ENCODE measurements around the gene LRRC27. TPM values are rescaled to one million over a fixed set of nuclear protein-coding genes. Genes with fewer than 3 reads are reported as not detected.
"Not testable (repeated sequence)": the region's sequence is repeated elsewhere in the genome, so short reads cannot be mapped to it uniquely, and the experiment has no call there.

LRRC27 gene
- polyA plus RNA-seq, 1 donor from 2014 or later, result 14.5 TPM

GRCh38 chr10:132334631-132335188, 2.7 kb downstream of the LRRC27 start:
- H3K27ac Mint-ChIP-seq, result peak overlapping the region in 1 of 3 donors; percentile 100
- H3K9me3 Mint-ChIP-seq, result peaks cover 0 to 1% (median 0%) of the 10 kb centered on the region in 3 donors
- peaks cover 6% of the 10 kb centered on the region for H3K36me3 Mint-ChIP-seq
- H3K4me1 Mint-ChIP-seq, result peaks cover 16 to 36% (median 20%) of the 10 kb centered on the region in 3 donors
- peak overlapping the region in 2 of 4 donors; percentile 49 to 99 for H3K4me3 Mint-ChIP-seq
- H3K27me3 Mint-ChIP-seq, result no peaks in the 10 kb centered on the region

- Mint-ChIP-seq H3K9me3 (peaks cover 0 to 1% (median 0%) of the 10 kb centered on the region in 3 donors), H3K4me3 (peak overlapping the region in 3 of 4 donors; percentile 49 to 58 (median 55)), H3K4me1 (peaks cover 9 to 28% (median 15%) of the 10 kb centered on the region in 3 donors), H3K36me3 (peaks cover 6% of the 10 kb centered on the region), H3K27ac (peak overlapping the region in 2 of 3 donors; percentile 15 to 34), H3K27me3 (no peaks in the 10 kb centered on the region)
Observed at GRCh38 chr10:132335189-132336063, 3.4 kb downstream of the LRRC27 start.

GRCh38 chr10:132336064-132336746, 4.2 kb downstream of the LRRC27 start:
- peak overlapping the region in 2 of 3 donors; percentile 34 to 74 for H3K27ac Mint-ChIP-seq
- peak overlapping the region in 3 of 4 donors; percentile 27 to 58 (median 55) for H3K4me3 Mint-ChIP-seq
- no peaks in the 10 kb centered on the region for H3K27me3 Mint-ChIP-seq
- peaks cover 8 to 27% (median 15%) of the 10 kb centered on the region in 3 donors for H3K4me1 Mint-ChIP-seq
- H3K36me3 Mint-ChIP-seq, result peaks cover 6% of the 10 kb centered on the region
- H3K9me3 Mint-ChIP-seq, result peaks cover 0 to 1% (median 0%) of the 10 kb centered on the region in 3 donors

- Mint-ChIP-seq H3K4me1 (peaks cover 5 to 25% (median 15%) of the 10 kb centered on the region in 3 donors), H3K36me3 (peaks cover 6% of the 10 kb centered on the region), H3K9me3 (peaks cover 0 to under 1% (median 0%) of the 10 kb centered on the region in 3 donors), H3K27me3 (no peaks in the 10 kb centered on the region), H3K4me3 (peak overlapping the region; percentile 32 to 83 (median 74)), H3K27ac (peak overlapping the region in 2 of 3 donors; percentile 34 to 74)
Observed at GRCh38 chr10:132336919-132337407, 5.0 kb downstream of the LRRC27 start.

GRCh38 chr10:132337854-132338253, 5.9 kb downstream of the LRRC27 start:
- not testable (repeated sequence) for H3K27me3 Mint-ChIP-seq, H3K36me3 Mint-ChIP-seq, H3K9me3 Mint-ChIP-seq, H3K27ac Mint-ChIP-seq
- Mint-ChIP-seq H3K4me1 (peaks cover 5 to 23% (median 9%) of the 10 kb centered on the region in 3 donors), H3K4me3 (peak overlapping the region in 1 of 4 donors; percentile 25)

- Mint-ChIP-seq H3K36me3 (peaks cover 10% of the 10 kb centered on the region), H3K4me1 (peaks cover 5 to 16% (median 7%) of the 10 kb centered on the region in 3 donors), H3K9me3 (no peaks in the 10 kb centered on the region), H3K27me3 (no peaks in the 10 kb centered on the region), H3K27ac (no peak overlapping the region), H3K4me3 (no peak overlapping the region)
Observed at GRCh38 chr10:132338876-132339275, 6.9 kb downstream of the LRRC27 start.

GRCh38 chr10:132339276-132339675, 7.3 kb downstream of the LRRC27 start:
- Mint-ChIP-seq H3K27me3 (no peaks in the 10 kb centered on the region), H3K4me1 (peaks cover 5 to 16% (median 7%) of the 10 kb centered on the region in 3 donors), H3K27ac (no peak overlapping the region), H3K36me3 (peaks cover 12% of the 10 kb centered on the region), H3K9me3 (no peaks in the 10 kb centered on the region), H3K4me3 (no peak overlapping the region)

GRCh38 chr10:132341017-132341416, 9.0 kb downstream of the LRRC27 start:
- Mint-ChIP-seq H3K36me3 (peaks cover 8% of the 10 kb centered on the region), H3K27me3 (no peaks in the 10 kb centered on the region), H3K27ac (no peak overlapping the region), H3K4me1 (peaks cover 5 to 12% (median 7%) of the 10 kb centered on the region in 3 donors), H3K9me3 (no peaks in the 10 kb centered on the region), H3K4me3 (no peak overlapping the region)

GRCh38 chr10:132341781-132342180, 9.8 kb downstream of the LRRC27 start:
- Mint-ChIP-seq H3K36me3 (peaks cover 8% of the 10 kb centered on the region), H3K9me3 (no peaks in the 10 kb centered on the region), H3K4me3 (no peak overlapping the region), H3K27me3 (no peaks in the 10 kb centered on the region), H3K27ac (no peak overlapping the region), H3K4me1 (peaks cover 5 to 7% (median 7%) of the 10 kb centered on the region in 3 donors)

GRCh38 chr10:132342553-132342952, 10.6 kb downstream of the LRRC27 start:
- Mint-ChIP-seq H3K9me3 (no peaks in the 10 kb centered on the region), H3K27me3 (no peaks in the 10 kb centered on the region), H3K4me1 (peaks cover 0 to 7% (median 5%) of the 10 kb centered on the region in 3 donors), H3K27ac (no peak overlapping the region), H3K4me3 (no peak overlapping the region), H3K36me3 (peaks cover 10% of the 10 kb centered on the region)

GRCh38 chr10:132344386-132344785, 12.4 kb downstream of the LRRC27 start:
- H3K27ac Mint-ChIP-seq, result no peak overlapping the region
- no peaks in the 10 kb centered on the region for H3K9me3 Mint-ChIP-seq
- H3K36me3 Mint-ChIP-seq, result peaks cover 10% of the 10 kb centered on the region
- no peak overlapping the region for H3K4me3 Mint-ChIP-seq
- H3K4me1 Mint-ChIP-seq, result peaks cover 0 to 7% (median 5%) of the 10 kb centered on the region in 3 donors
- no peaks in the 10 kb centered on the region for H3K27me3 Mint-ChIP-seq

GRCh38 chr10:132345345-132345744, 13.4 kb downstream of the LRRC27 start:
- H3K9me3 Mint-ChIP-seq, result no peaks in the 10 kb centered on the region
- no peak overlapping the region for H3K4me3 Mint-ChIP-seq
- peaks cover 10% of the 10 kb centered on the region for H3K36me3 Mint-ChIP-seq
- H3K4me1 Mint-ChIP-seq, result peaks cover 0 to 7% (median 5%) of the 10 kb centered on the region in 3 donors
- H3K27ac Mint-ChIP-seq, result peak overlapping the region in 2 of 3 donors; percentile 23 to 88
- H3K27me3 Mint-ChIP-seq, result no peaks in the 10 kb centered on the region

GRCh38 chr10:132346806-132347205, 14.8 kb downstream of the LRRC27 start:
- Mint-ChIP-seq H3K4me3 (no peak overlapping the region), H3K36me3 (peaks cover 10% of the 10 kb centered on the region), H3K4me1 (peaks cover 0 to 7% (median 5%) of the 10 kb centered on the region in 3 donors), H3K9me3 (no peaks in the 10 kb centered on the region), H3K27me3 (no peaks in the 10 kb centered on the region), H3K27ac (peak overlapping the region in 2 of 3 donors; percentile 81 to 86)

- Mint-ChIP-seq H3K4me1 (peaks cover 0 to 7% (median 5%) of the 10 kb centered on the region in 3 donors), H3K4me3 (no peak overlapping the region), H3K27ac (peak overlapping the region in 2 of 3 donors; percentile 81 to 86), H3K36me3 (peaks cover 10% of the 10 kb centered on the region), H3K9me3 (no peaks in the 10 kb centered on the region), H3K27me3 (no peaks in the 10 kb centered on the region)
Observed at GRCh38 chr10:132347211-132347930, 15.4 kb downstream of the LRRC27 start.

Measured in IgD-negative memory B cell (primary cell).